ENCODE data around the gene C6.
A peak's percentile ranks its signal among the peaks of the same experiment; 100 is the strongest.
"Not testable (repeated sequence)": the region's sequence is repeated elsewhere in the genome, so short reads cannot be mapped to it uniquely, and the experiment has no call there.

C6 gene

GRCh38 chr5:41196197-41196596 lies 17.1 kb downstream of the C6 start:
- no peak for DNase-seq

- DNase-seq = no peak
These were observed 18.1 kb downstream of the C6 start for GRCh38 chr5:41195228-41195627.

DNA sequence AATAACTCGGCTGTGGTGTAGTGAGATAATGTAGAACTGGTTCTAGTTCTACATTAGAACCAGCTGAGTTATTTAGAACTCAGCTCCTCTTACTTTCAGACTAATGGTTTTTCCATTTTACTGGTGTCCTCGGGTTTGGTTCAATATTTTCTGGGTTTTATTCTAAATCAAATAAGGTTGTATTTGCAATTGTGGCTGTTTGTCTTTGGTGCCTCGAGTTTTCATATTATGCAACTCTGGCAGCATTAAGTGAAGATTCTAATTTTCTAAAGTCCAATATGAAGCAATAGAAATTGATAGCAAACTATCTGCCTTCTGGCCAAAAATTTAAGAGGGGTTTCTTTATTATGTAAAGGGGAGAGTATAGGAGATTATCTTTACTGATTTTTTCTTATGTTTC lies 19.0 kb downstream of the C6 start:
- no peak for DNase-seq

DNA sequence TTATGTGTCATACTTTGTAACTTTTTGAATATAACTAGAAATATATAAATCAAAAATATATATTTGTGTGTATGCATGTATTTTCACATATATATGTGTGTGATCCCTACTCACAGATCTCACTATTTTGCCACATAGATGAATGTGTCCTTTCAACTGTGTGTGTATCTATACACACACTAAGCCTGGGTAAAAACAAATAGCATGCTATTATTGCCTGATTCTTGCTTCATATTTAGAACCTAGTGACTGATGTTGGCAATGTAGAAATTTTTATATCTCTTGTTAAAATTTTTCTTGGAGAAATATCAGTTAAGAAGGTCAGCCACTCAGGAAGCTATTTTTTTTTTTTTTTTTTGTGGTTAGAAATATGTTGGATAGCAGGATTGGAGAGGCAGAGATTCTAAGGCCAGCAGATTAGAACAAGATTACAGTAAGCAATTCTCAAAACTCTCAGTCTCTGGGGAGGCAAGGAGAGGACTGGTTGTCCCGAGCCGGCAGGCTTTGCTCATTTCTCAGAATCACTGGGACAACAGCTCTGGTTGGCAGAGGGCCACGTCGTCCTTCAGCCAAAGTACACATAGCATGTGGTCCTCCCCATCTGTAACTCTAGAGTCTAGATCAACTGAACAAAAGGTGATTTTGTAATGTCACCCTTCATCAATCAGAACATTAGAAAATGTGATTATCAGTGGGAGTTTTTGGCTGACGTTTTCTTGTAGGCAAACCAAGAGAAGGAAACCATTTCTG lies 19.7 kb downstream of the C6 start:
- peak; percentile 59 for DNase-seq

DNA sequence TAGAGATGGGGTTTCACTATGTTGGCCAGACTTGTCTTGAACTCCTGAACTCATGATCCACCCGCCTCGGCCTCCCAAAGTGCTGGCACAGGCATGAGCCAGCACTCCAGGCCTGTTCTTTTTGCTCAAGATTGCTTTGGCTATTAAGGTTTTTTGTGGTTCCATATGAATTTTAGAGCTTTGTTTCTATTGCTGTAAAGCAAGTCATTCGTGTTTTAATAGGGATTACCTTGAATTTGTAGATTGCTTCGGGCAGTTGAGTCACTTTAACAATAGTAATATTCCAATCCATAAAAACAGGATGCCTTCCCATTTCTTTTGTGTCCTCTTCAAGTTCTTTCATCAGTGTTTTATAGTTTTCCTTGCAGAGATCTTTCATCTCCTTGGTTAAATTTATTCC lies 22.1 kb downstream of the C6 start:
- no peak for DNase-seq

- DNase-seq = no peak
These were observed 27.2 kb downstream of the C6 start for GRCh38 chr5:41186143-41186542.

GRCh38 chr5:41183331-41183730 lies 30.0 kb downstream of the C6 start:
- not testable (repeated sequence) for DNase-seq

DNA sequence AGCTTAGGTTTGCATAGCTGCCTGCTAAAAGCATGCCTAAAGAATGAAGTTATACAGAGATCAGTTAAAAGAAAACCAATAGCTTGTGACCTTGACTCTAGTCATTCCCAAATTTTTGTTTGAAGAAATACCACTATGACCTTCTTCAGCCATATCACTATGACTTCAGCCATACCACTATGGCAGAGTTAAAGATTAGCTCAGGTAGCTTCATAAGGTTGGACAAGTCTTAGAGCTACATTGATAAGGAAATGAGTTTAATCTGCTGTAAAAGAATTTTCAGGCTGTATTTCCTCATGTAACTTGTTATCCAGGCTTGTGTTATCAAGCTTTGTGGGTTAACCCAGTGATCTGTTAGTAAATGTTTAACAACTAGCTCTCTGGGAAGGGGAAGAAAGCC lies 30.7 kb downstream of the C6 start:
- DNase-seq = no peak

- no peak for DNase-seq
These were observed 31.4 kb downstream of the C6 start for GRCh38 chr5:41181691-41182564.

DNA sequence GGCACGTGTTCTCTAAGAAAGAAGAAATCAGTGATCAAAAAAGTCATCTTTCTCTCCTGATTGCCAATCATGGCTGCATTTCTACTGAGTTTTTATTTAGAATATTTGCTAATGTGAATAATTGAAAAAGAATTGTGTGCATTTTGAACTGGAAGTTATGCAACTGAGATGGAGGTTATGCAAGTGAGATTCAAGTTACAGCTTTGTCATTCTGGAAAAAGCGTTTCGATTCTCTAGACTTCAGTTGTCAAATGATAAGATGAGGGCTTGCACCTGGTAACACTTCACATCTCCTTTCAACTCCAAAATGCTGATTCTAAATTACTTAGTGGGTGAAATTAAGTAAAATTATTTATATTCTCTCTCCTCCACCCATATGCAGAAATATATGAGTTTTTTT lies 36.4 kb downstream of the C6 start:
- no peak for DNase-seq

- DNase-seq = no peak
These were observed 41.3 kb downstream of the C6 start for GRCh38 chr5:41172012-41172411.

DNA sequence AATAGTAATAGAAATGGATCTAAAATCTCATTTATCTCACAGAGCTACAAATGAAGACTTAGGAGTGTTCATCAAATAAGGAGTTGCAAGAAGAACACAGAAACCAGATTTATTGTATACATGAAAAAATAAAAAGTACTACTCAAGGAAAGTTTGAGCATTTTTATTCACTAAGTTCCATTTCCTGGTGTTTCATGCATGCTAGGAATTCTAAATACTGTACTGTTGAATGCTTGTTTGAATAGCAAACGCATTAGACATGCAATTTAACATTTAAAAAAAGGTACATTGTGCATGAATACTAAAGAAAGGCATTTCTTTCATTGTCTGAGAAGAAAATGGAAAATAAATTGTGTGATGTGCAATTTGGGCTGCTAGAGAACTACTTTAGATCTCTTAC lies 52.1 kb downstream of the C6 start:
- DNase-seq = no peak

DNA sequence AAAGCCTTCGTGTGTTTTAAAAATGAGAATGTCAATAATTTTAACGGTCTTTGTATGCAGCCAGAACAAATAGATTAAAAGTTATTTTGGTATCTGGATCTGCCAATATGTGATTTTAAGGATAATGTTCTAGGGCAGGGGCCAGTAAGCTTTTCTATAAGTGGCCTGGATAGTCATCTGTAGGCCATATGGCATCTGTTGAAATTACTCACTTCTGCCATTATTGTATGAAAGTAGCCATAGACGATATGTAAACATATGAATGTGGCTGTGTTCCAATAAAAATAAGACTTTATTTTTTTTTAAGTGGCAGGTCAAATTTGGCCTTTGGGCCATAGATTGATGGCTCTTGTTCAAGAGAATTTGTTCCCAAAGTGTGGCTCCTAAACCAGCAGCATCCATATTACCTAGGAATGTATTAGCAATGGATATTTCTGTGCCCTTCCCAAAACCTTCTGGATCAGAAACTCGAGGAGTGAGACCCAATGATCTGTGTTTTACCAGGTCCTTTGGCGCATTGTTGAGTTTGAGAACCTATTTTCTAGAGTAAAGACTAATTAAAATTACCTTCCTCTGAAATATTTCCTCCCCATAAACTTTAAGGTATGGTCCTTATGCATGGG lies 55.9 kb downstream of the C6 start:
- no peak for DNase-seq

DNA sequence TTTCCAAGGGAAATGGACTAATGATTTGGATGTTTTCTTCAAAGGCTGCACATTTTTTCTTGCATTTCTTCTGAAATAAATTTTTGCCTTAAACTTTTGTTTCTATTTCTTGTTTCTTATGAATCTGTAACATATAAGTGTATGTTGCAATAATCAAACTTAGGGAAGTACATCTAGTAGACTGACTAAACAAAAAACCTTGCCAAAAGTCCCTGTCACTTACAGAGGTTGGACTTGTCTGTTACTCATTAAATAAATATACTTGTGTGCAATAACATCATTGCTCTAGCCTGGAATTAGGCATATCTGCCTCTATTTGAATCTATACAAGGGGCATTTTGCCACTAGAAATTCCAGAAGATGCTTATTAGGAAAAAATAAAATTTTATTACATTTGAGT lies 56.6 kb downstream of the C6 start:
- DNase-seq = no peak

DNA sequence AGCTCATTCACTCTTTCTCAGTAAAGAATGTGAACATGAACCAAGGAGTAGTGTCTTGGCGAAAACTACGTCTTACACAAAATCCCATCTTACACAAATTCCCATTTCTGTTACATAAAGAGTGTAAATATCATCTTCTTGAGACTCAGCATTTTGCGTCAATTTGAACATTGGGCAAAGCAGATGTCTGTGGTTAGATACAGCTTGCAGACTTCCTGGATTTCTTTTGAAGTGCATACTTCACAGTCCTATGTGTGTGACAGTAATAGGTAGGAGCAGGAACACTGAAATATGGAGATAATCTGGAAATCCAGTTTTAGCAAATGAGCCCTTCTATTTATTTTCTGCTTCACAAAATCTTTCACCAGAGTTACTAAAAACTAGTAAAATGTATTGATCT lies 58.8 kb downstream of the C6 start:
- no peak for DNase-seq

- DNase-seq = no peak
These were observed 61.8 kb downstream of the C6 start for GRCh38 chr5:41151564-41151963.

DNA sequence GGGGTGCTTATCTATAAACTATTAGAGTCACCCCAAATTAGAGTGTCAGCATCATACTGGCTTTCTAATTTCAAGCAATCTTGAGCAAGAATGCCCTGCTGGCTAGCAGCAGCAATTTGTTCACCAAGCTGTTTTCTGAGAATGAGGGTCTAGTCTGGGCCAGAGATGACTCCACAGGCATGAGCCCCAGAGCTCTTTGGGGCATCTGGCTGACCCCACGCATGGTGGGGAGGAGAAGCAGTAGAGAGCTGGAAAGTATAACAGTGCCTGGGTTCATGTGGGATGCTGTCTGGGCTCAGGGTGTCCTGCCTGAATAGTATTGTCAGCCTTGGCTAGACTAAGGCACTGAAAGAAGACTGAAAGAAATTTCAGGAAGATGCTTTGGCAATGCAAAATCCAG lies 64.9 kb downstream of the C6 start:
- no peak for DNase-seq

DNA sequence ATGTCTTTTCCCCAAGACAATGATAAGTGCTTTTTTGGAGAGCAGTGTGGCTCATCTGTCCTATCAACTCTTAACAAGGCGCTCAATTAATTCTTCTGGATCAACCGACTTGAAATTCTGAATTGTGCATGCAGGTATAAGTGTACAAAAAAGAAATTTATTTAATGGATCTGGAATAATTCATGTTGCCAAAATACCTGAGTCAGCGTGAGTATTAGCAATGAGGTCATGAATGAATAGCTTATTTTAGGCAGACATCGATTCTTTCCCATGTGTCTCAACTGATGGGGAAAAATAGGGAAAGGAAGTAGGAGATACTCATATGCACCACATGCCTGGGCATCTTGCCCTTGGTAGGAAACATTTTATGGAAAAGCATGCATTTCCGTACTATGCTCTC lies 68.0 kb downstream of the C6 start:
- no peak for DNase-seq

GRCh38 chr5:41143131-41143901 lies 70.0 kb downstream of the C6 start:
- DNase-seq = no peak

GRCh38 chr5:41127967-41128690 lies 85.2 kb downstream of the C6 start:
- DNase-seq = no peak

GRCh38 chr5:41122459-41122858 lies 90.9 kb downstream of the C6 start:
- DNase-seq = no peak

DNA sequence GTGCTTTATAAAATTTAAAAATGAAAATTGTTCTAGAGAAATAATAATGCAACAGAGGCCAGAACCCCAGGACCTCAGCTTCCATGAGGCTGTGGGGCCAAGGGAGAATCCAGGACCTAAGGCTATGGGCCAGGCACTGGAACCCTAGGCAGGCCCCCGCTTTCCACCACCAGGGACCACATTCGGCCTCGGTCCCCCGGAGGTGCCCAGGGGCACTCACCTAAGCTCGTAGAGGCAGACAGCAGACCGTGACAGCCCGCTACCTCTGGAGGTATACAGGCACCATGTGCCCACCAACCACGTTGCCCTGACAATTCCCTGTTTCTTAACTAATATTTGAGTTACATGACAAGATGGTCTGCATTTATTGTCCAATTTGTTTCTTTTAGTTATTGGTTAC lies 92.7 kb downstream of the C6 start:
- no peak for DNase-seq
